Bone marrow (tissue), 2 donors: ENCODE measurements around the gene RPL4.
"Not testable (repeated sequence)": the region's sequence is repeated elsewhere in the genome, so short reads cannot be mapped to it uniquely, and the experiment has no call there.

Source experiments
- DNase-seq, 2 donors: peaks; one replicate each; lab custom pipeline; 2025; lab: John Stamatoyannopoulos, UW

Gene RPL4

GRCh38 chr15:66489179-66489791, 15.4 kb downstream of the RPL4 start:
- no peak for DNase-seq

GRCh38 chr15:66488525-66488924, 16.1 kb downstream of the RPL4 start:
- DNase-seq, result no peak

- no peak for DNase-seq
These were observed 17.8 kb downstream of the RPL4 start for GRCh38 chr15:66486887-66487286.

GRCh38 chr15:66484539-66485112, 20.0 kb downstream of the RPL4 start:
- DNase-seq, result no peak

- DNase-seq, result peak in 1 of 2 donors; percentile 5
These were observed 21.5 kb downstream of the RPL4 start for GRCh38 chr15:66483131-66483566.

- no peak for DNase-seq
These were observed 22.1 kb downstream of the RPL4 start for GRCh38 chr15:66482539-66482938.

- DNase-seq, result no peak
These were observed 23.4 kb downstream of the RPL4 start for GRCh38 chr15:66481107-66481856.

- no peak for DNase-seq
These were observed 24.4 kb downstream of the RPL4 start for GRCh38 chr15:66480267-66480666.

- DNase-seq, result no peak
These were observed 27.6 kb downstream of the RPL4 start for GRCh38 chr15:66477011-66477410.

GRCh38 chr15:66476535-66476934, 28.1 kb downstream of the RPL4 start:
- DNase-seq, result no peak

- DNase-seq, result no peak
These were observed 29.7 kb downstream of the RPL4 start for GRCh38 chr15:66474963-66475362.

- DNase-seq, result no peak
These were observed 30.5 kb downstream of the RPL4 start for GRCh38 chr15:66474135-66474534.

- DNase-seq, result peak in 1 of 2 donors; percentile 75
These were observed 32.3 kb downstream of the RPL4 start for GRCh38 chr15:66472176-66472999.

GRCh38 chr15:66470825-66471224, 33.8 kb downstream of the RPL4 start:
- not testable (repeated sequence) for DNase-seq

- not testable (repeated sequence) for DNase-seq
These were observed 37.3 kb downstream of the RPL4 start for GRCh38 chr15:66467162-66468040.

- DNase-seq, result not testable (repeated sequence)
These were observed 39.4 kb downstream of the RPL4 start for GRCh38 chr15:66465294-66465693.

- no peak for DNase-seq
These were observed 42.0 kb downstream of the RPL4 start for GRCh38 chr15:66462627-66463026.

- no peak for DNase-seq
These were observed 42.7 kb downstream of the RPL4 start for GRCh38 chr15:66461917-66462316.

GRCh38 chr15:66461294-66461693, 43.4 kb downstream of the RPL4 start:
- DNase-seq, result not testable (repeated sequence)

- no peak for DNase-seq
These were observed 44.6 kb downstream of the RPL4 start for GRCh38 chr15:66459818-66460615.
